ENCODE results near the gene BBOX1. TPM values are rescaled to one million over a fixed set of nuclear protein-coding genes. Genes with fewer than 3 reads are reported as not detected.
"Not testable (repeated sequence)": the region's sequence is repeated elsewhere in the genome, so short reads cannot be mapped to it uniquely, and the experiment has no call there.

The BBOX1 gene
- polyA plus RNA-seq, 12 donors, result 0.12 to 2.6 (median 0.50) TPM; not detected in 2

DNA sequence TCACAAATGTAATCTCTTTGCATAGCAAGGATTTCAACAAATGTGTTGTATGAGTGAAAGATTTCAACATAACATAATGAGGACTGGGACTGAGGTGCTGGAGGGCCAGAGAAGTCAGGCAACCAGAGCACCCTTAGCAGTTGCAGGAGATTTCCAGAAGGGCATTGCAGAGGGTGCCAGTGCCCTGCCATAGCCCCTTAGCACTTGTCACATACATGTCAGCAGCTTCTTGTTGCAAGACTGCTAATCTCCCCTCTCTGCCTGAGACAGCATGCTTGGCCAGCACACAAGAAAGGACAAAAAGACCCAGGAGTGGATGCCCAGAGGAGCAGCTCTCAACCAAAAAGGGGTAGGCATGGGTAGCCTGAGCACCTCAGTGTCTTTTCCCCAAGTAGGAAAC, 43.2 kb downstream of the BBOX1 start:
- DNase-seq, result no peak

DNA sequence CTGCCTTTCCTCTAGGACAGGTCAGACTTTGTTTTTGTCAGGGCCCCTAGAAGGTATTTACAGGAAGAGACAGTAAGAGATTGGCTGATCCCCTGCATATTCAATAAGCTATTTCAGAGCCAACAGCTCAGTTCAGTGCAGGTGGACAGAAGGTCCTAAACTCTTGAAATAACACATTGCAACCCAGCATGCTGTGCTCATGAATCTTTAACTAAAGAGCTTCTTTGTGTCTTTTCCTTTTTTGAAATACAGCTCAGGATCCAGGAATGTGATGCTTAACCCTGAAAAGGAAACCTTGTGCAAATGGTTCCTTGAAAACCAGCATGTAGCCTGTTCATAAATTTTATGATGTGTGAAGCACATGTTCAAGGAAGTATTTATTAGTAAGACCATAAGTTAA, 43.9 kb downstream of the BBOX1 start:
- DNase-seq, result no peak

- DNase-seq, result no peak
These were observed 44.5 kb downstream of the BBOX1 start for GRCh38 chr11:27085111-27085510.

- no peak for DNase-seq
These were observed 45.0 kb downstream of the BBOX1 start for GRCh38 chr11:27085605-27086004.

GRCh38 chr11:27087432-27087831, 46.8 kb downstream of the BBOX1 start:
- no peak for DNase-seq

DNA sequence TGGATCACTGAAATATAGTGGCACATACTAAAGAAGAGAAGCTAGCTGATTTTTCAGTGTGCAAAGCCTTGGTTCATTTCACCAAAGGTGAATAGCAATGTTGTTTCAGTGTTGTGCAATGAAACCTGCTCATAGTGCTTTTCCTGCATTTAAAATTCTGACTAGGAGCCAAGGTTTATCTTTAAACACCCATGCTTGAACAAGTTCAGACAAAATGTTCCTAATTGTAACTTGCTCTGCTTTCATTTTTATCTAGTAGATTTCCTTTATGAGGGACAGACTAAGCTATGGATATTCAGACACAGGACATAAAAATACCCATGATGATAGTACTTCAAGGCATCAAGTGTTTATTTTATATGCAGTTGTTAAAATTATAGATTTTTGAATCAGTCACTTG, 47.7 kb downstream of the BBOX1 start:
- DNase-seq, result no peak

DNA sequence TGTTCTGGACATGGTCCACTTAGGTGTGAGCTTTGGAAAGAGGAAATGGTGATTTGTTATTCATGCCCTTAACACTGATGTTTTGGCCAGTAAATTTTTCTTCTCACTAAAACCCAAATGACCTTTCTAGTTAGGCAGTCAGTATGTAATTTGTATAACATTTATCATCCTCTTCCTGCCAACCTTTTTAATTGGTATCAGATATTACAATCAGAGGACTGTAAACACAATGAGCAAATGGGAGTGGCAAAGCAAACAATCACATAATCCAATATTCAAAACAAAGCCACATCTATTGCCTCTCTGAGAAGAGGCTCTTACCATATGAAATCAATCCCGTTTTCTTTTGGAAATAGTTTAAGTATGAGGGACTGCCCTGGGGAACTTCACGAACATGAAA, 49.1 kb downstream of the BBOX1 start:
- no peak for DNase-seq

GRCh38 chr11:27090357-27090948, 49.8 kb downstream of the BBOX1 start:
- DNase-seq, result not testable (repeated sequence)

GRCh38 chr11:27094120-27094519, 53.5 kb downstream of the BBOX1 start:
- DNase-seq, result no peak

- no peak for DNase-seq
These were observed 54.4 kb downstream of the BBOX1 start for GRCh38 chr11:27095059-27095458.

GRCh38 chr11:27095887-27096286, 55.3 kb downstream of the BBOX1 start:
- peak; percentile 28 for DNase-seq

- no peak for DNase-seq
These were observed 56.9 kb downstream of the BBOX1 start for GRCh38 chr11:27097551-27097950.

- peak; percentile 55 for DNase-seq
These were observed 59.9 kb downstream of the BBOX1 start for GRCh38 chr11:27100534-27100933.

DNA sequence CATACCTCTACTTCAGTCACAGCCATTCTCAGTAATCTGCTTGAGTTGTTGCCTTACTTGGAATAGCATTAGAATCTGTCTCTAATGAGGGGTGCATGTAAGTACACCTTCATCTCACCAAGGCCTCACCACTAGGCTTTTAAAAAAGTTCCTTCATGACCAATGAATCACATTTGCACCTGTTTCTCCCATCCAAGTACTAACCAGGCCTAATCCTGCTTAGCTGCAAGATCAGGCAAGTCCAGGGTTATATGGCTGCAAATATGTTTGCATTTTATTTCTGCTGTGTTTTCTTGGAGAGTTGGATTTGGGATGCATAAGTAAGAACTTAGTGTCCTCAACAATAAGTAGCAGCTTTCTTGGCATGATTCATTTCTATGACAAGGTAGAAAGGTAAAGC, 66.9 kb downstream of the BBOX1 start:
- DNase-seq, result no peak

- no peak for DNase-seq
These were observed 68.2 kb downstream of the BBOX1 start for GRCh38 chr11:27108809-27109208.

DNA sequence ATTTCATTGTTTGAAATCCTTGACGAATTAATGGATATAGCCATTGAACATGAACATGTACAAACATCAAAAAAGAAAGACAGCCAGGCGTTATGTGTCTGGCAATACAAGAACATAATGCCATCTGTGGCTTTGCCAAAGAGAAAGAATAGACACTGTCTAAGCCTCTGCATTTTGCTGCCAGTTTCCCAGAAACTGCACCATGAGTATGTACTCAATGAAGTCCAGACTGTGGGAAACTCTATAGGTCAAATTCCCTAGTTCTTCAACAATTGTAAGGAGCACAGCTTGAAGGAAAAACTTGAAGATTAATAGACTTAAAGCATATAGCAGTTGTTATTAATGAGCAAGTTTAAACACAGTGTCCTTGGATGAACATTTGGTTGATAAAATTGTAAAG, 71.3 kb downstream of the BBOX1 start:
- no peak for DNase-seq

DNA sequence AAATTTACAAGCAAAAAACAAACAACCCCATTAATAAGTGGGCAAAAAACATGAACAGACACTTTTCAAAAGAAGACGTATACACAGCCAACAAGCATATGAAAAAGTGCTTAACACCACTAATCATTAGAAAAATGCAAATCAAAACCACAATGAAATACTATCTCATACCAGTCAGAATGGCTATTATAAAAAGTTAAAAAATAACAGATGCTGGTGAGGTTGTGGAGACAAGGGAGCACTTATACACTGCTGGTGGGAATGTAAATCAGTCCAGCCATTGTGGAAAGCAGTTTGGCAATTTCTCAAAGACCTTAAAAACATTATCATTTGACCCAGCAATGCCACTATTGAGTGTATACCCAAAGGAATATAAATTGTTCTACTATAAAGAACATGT, 72.3 kb downstream of the BBOX1 start:
- no peak for DNase-seq

DNA sequence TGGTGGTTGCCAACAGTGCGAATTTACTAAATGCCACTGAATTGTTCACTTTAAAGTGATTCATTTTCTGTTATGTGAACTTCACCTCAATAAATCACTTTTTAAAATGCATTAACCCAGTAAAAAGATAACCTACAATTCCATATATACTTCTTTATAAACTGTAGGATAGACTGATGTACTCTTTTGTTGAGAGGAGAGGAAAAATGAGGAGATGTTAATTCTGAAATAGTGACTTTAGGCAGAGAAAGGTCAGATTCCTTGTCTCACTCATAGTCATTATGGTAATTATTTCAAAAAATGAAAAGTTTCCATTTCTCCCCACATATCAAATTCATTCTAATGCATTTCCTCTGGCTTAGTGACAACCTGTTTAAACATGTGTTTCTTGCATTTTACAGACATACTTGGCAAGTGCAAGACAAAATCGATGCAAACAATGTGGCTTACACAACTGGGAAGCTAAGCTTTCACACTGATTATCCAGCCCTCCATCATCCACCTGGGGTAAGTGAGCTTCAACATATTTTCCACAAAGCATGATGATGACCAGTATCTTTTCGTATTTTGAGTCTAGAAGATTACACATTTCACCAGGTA, 74.5 kb downstream of the BBOX1 start:
- peak; percentile 49 for DNase-seq

- DNase-seq, result no peak
These were observed 76.1 kb downstream of the BBOX1 start for GRCh38 chr11:27116684-27117083.

DNA sequence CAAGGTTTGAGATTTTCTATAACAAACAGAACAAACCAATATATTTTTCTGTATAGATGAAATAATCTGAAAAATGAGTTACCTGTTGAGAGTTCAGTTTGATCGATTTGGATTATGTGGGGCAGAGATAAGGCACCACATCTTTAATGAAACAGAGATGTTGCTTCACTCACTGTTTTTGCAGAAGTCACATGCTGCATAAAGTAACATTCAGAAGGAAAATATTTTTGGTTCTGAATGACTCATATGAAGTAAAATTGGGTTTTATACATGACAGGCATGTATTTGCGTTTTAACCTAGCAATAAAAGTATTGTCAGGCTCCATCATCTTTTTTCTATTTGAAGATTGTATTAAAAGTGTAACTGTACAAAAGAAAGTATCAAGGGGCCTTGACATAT, 77.8 kb downstream of the BBOX1 start:
- no peak for DNase-seq

DNA sequence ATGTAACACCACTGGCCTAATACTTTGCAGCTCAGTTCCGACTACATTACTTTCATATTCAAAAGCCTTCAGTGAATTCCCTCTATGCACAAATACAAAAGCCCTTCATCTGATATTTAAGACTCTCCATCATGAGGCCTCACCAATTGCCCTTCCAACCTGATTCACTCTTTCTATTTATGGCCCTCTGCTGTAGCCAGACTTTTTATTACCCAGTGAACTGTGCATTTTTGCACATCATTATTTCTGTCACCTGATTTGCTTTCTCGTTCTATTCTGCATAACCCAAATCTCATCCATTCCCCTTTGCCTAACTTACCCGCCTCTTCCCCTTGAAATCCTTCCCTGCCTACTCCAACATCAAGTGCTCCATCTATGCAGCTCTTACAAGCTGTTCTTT, 78.3 kb downstream of the BBOX1 start:
- DNase-seq, result no peak

DNA sequence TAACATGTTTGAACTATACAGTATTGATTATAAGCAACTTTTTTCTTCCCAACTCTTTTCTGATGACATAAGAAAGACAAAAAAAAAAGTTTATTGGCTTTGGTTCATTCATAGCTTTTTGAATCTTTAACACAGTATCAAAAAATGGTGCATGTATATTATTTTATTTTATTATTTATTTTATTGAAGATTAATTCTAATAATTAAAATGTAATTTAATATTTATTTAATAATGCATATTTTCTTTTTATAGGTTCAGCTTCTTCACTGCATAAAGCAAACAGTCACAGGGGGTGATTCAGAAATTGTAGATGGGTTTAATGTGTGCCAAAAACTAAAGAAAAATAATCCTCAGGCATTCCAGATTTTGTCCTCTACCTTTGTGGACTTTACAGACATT, 78.8 kb downstream of the BBOX1 start:
- DNase-seq, result no peak

- DNase-seq, result no peak
These were observed 79.6 kb downstream of the BBOX1 start for GRCh38 chr11:27120211-27120610.

DNA sequence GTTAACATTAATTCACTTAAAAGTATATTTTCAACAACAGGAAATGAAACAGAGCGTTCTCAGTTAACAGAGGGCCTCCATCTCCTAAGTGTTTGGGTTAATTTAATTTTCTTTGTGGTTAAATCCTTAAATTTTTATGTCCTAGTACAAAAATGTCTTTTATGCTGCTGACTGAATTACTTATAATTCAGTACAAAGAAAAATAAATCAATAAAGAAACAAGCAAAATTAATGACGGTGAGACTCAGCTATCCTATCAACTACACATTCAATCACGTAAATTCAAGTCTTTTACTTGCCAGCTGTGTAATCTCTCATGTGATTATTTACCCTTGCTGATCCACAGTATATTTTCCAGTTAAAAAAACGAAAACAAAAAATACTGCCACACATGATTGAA, 81.4 kb downstream of the BBOX1 start:
- DNase-seq, result no peak
